NOMO-1 treated with dmso at 0.1 percent for 144 hours (cell line): ENCODE measurements around the gene NAA16.
"Not testable (repeated sequence)": the region's sequence is repeated elsewhere in the genome, so short reads cannot be mapped to it uniquely, and the experiment has no call there.

Experiments used
- DNase-seq: peaks from one replicate; lab custom pipeline; 2025; ENCODE audit not compliant: unreplicated experiment; lab: John Stamatoyannopoulos, UW

Gene NAA16

DNA sequence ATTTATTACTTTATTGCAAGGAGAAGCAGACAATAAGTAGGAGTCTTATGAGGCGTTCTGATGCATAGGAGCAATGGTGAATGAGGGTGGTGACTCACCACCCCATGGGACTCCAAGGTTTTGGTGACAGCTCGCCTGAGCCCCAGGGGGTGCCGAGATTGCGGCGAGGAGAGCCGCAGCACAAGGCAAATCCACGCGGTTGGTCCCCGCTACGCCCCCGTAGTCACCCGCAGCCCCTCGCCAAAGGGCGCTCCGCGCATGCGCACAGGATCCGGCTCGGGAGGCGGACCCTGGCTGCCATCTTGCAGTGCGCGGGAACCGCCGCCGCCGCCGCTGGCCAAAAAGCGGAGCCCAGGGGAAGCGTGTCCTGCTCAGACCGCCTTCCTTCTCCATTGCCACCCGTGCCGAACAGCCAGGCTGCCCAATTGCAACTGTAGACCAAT lies at the start of gene NAA16:
NAA16 (plus strand) TSS at position 305 of the 443 bp plus-strand sequence. CDS start 262 bp downstream, outside the sequence.
- peak; percentile 71 for DNase-seq

DNA sequence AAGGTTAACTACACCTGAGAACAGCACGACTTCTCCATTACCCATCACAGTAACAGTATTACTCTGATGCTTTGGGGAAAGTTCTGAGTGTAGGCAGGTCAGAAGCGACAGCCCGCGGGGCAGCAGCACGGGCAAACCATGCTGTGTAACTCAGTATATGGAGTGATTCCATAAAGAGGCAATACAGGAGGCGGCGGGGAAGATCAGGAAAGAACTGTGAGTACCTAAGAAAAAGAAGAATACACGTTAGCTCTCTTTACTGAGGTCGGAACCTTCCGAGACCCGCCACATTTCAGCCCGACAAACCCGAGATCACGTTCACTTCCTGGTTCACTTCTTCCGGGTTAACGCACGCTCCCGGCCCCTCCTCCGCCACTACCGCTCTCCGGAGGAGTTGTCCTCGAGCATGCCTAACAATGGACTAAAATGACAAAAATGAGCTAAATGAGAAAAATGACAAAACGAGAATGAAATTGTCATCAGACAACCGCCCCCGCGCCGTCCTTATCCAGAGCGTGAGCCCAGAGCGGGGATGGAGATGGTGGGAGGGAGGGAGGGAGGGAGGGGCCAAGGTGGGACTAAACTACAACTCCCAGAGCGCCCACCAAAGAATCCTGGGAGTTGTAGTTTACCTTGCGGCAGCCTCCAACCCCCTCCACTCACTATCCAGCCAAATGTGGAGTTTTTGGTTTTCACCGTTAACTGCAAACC lies 47.7 kb upstream of the NAA16 start, which contains the start of gene MTRF1:
MTRF1 (minus strand) TSS at position 316 of the 711 bp plus-strand sequence. CDS start 2,669 bp downstream, outside the sequence.
- DNase-seq, result peak; percentile 78

DNA sequence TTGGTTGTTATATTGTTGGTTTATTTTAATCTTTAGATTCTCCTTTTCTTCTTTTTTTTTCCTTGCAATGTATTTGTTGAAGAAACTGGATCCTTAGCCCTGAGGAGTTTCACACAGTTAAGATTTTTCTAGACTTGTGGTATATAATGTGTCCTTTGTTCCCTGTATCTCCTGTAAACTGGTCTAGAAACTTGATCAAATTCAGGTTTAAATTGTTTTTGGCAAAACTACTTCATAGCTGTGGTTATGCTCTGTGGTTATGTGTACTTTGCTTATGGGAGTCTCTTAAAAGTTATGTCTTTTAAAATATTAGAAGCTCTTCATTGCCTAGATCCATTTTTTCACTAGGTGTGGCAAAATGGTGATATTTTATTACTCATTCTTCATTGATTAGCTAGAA lies 44.0 kb upstream of the NAA16 start:
- DNase-seq, result no peak

DNA sequence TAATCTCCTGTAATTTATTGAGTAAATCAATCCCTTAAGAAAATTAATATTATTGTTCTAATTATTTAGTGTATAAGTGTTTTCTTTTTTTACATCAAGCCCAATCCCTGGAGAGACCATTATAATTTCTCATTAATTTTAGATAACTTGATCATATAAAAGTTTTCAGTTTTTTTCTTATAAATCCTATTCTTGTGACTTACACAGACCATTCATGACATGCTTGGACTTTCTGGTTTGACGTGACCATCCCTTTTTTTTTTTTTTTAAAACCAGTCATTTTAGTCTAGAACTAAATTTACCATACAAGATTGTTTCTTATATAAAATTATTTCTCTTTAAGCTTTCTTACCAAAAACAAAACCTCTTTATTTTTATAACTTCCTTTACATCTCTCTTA lies 42.3 kb upstream of the NAA16 start:
- no peak for DNase-seq

DNA sequence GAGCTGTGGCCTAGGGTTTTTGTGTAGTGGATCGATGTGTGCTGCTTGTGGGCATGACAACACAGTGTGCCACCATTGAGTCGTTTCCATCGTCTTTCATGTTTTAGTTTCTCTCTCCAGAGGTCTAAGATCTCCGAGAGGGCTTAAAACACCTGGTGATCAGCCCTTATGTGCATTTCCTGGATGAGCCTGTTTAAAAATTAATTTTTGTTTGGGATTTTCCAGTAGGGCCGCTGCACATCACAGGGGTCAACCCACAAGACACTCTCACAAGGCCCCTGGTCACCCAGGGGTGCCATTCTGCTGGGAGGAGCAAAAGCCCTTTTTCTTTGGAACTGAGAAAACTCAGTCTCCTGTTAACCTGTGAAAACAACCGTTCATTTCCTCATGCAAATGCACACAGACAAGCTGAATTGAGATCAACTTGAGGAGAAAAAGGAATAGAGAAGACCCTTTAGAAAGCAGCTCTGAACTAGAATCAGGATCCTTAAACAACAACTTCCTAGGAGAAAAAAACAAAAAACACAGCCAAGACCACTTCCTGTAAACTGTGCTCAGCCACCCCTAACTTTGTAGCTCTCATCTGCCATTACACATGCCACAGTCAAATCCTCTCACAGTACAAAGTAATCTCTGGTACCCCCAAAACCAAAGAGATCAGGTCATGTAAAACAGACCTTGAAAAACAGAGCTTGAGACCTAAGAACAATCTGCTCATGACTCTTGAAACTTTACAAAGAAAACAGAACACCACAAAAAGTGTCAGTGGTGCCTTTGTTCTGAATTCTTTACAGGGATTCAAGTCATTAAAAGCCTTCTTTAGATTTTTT lies 39.4 kb upstream of the NAA16 start:
- DNase-seq, result no peak

DNA sequence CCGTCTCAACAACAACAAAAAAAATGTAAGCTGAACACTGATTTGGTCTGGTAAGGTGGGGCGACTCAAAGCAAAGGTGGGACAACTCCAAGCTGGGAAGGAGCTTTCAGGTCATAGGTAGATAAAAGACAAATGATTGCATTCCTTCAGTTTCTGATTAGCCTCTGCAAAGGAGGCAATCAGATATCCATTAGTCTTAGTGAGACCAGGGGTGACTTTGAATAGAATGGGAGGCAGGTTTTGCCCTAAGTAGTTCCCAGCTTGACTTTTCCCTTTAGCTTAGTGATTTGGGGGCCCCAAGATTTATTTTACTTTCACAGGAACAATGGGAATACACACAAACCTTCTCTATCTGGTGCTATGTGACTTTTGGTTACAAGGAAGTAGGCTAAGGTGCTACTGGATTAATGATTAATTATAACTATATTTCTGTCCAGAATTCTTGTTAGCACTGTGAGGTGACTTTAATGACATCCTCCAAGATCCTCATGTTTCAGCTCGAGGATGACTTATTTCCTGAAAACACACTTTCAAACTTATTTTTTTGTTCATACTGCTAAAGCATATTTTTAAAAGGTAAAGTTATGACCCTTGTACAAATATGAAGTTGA lies 37.1 kb upstream of the NAA16 start:
- DNase-seq, result no peak

DNA sequence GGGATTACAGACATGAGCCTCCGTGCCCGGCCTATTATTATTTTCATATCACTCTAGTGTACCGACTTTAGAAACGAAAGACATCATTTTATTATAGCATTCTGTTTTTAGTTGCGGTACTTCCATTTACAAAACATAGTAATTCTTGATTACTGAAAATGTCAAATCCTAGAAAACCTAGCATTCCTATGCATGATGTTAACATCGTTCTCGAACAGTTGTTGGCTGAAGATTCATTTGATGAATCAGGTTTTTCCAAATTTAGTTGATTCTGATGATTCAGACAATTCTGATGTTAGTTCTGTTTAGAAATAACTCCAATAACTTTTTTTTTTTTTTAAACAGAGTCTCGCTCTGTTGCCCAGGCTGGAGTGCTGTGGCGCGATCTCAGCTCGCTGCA lies 36.2 kb upstream of the NAA16 start:
- no peak for DNase-seq

DNA sequence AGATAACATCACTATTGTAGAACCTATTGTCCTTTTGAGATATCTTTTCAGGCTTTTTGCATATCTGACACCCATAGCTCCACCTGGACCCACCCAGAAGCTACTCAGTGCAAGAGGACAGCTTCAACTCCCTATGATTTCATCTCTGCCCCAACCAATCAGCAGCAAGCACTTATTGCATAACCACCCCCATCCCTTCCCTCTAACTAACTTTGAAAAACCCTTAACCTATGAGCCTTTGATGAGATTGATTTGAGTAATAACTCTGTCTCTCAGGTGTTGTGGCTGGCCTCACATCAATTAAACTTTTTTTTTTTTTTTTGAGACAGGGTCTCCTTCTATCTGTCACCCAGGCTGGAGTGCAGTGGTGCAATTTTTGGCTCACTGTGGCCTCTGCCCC lies 34.2 kb upstream of the NAA16 start:
- no peak for DNase-seq

DNA sequence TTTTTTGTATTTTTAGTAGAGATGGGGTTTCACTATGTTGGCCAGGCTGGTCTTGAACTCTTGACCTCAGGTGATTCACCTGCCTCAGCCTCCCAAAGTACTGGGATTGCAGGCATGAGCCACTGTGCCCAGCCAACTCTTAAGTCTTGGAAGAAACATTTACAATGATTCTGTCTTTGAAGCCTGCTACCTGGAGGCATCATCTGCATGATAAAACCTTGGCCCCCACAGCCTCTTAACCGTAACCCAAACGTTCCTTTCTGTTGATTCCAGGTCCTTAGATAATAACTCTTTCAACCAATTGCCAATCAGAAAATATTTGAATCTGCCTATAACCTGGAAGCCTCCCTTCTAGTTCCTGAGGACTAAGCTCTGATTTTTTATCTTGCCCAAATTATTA lies 31.9 kb upstream of the NAA16 start:
- not testable (repeated sequence) for DNase-seq

DNA sequence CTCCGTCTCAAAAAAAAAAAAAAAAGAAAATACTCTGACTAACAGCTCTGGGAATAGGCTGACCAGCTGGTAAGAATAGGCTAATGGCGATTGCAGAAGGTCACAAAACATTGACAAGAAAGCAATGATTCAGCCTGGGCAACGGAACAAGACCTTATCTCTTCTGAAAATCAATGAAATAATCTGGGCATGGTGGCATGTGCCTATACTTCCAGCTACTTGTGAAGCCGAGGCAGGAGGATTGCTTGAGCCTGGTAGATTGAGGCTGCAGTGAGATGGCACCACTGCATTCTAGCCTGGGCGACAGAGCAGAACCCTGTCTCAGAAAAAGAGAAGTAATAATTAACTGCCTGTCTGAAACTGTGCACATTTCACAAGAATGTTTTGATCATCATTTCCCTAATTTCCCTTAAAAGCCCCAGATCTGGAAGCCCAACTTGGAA lies 28.9 kb upstream of the NAA16 start:
- DNase-seq, result peak; percentile 27

DNA sequence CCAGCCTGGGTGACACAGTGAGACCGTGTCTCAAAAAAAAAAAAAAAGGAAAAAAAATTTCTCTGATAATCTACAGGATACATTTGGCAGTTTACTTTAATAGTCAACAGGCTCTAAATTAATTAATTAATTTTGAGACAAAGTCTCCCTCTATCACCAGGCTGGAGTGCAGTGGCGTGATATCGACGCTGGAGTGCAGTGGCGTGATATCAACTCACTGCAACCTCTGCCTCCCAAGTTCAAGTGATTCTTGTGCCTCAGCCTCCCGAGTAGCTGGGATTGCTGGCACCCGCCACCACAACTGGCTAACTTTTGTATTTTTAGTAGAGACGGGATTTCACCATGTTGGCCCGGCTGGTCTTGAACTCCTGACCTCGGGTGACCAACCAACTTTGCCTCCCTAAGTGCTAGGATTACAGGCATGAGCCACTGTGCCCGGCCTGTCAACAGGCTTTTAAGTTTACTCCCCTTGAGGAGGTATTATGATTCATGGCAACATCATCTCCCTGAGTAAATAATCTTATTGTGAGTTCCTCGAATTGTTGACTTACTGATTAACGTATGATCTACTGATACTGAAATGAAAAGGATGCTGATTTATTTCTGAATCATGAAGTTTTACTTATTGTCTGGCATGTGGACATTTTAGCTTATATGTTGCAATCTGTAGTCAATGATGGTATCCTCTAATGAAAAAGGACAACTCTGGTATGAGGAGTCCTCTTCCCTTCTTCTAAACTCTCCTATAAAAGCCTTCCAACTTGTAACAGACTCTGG lies 26.4 kb upstream of the NAA16 start:
- no peak for DNase-seq

DNA sequence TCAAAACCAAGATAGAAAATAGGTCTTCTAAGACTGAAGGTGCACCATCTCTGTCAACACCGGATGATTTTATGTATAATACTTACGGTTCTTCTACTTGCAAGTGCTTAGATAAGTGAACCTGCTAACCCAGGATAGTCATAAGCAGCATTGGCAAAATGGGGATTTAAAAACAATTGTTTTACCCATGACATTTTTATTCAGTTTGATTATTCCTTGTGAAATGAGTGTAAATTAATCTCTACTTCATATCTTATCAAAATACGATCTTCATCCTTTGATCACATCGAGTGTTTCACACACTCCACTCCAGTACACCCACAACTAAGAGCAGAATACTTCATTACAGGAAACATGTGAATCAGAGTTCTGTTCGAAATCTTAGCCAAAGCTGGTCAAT lies 24.7 kb upstream of the NAA16 start:
- DNase-seq, result no peak

DNA sequence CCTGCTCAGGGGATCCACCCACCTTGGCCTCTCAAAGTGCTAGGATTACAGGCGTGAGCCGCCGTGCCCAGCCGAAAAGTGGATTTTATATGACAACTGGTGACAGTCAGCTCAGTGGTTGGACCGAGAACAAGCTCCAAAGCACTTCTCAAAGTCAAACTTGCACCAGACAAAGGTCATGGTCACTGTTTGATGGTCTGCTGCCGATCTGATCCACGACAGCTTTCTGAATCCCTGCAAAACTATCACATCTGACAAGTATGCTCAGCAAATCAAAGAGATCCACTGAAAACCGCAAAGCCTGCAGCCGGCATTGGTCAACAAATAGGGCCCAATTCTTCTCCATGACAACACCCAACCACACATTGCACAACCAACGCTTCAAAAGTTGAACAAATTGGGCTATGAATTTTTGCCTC lies 21.6 kb upstream of the NAA16 start:
- peak; percentile 79 for DNase-seq

DNA sequence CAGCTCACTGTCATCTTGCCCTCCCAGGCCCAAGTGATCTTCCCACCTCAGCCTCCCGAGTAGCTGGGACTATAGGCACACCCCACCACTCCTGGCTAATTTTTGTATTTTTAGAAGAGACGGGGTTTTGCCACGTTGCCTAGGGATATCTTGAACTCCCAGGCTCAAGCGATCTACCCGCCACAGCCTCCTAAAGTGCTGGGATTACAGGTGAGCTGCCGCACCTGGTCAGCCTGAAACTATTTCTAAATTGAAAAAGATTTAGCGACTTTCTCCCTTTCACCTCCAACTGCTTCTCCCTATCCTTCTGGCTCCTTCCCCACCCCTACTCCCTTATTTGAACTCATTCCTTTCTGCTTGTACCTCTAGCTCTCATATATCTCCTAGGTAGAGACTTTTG lies 19.8 kb upstream of the NAA16 start:
- no peak for DNase-seq

DNA sequence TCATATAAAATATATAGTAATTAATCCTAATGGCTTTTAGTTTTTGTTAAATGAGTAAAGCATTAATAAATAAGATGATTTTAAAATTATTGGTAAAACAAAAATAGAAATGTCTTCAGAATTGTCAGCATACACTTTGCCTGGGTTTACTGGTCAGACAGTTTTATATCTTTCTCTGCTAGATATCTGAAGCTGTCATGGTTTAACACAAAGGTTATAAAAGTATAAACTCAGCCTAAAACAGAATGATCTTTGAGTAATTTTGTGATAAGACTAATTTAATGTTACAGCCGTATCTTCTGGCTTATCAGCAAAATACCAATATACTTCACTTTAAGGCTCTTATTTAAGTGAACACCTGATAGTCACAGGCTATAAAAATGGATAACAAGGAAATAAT lies 17.8 kb upstream of the NAA16 start:
- no peak for DNase-seq

DNA sequence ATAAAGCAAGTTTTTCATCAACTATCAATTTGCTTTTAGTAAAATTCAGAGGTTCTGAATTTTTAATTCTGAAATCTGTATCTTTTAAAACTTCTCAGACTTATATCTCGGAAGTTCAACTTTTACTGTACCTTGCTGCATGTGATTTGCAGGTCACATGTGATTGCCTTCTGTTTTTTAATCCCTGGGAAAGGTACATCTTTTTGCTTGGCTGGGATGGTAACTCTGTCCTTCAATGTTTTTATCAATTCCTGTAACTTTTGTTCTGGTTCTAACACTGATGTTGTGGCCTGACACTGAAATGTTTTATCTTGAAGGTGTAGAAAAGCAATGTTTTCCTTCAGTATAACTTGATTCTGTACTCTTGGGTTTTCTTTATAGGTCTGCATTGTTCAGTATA lies 16.2 kb upstream of the NAA16 start:
- no peak for DNase-seq

DNA sequence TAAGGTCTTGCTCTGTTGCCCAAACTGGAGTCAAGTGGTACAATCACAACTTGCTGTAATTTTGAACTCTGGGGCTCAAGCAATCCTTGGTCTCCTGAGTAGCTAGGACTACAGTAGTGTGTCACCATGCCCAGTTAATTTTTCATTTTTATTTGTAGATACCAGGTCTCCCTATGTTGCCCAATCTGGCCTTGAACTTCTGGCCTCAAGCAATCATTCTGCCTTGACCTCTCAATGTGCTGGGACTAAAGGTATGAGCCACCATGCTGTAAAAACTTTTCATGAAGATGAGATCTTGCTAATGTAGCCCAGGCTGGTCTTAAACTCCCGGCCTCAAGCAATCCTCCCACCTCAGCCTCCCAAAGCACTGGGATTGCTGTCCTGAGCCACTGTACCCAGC lies 15.1 kb upstream of the NAA16 start:
- DNase-seq, result no peak

DNA sequence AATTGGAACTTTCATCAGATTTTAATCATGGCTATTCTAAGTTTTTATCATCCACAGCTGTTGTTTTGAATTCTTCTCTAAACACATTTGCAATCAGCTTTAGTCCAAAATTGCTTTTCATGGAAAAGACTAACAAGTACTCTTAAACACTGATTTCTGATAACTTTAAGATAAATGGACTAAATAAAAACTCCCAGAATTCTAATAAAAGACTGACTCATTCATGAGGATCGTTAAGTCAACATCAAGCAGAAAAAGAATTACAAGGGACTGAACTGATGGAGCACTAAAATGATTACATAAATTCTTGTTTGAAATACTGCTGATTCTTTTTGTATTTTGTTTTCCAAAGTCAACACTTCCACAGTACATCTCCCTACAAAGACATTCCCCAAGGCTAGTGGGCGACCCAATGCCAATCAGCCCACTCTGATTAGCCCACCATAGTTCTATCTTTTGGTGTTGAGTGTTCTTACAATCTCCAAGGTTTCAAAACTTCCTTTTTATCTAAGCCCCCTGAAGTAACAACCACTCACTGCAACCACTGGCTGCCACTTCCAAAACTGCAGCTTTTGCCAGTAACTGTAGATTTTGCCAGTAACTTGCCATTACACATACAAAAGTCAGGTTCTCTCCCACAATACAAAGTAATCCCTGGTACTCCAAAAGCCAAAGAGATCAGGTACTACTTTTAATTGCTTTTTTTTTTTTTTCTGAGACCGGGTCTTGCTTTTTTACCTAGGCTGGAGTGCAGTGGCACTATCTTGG lies 14.0 kb upstream of the NAA16 start:
- no peak for DNase-seq

DNA sequence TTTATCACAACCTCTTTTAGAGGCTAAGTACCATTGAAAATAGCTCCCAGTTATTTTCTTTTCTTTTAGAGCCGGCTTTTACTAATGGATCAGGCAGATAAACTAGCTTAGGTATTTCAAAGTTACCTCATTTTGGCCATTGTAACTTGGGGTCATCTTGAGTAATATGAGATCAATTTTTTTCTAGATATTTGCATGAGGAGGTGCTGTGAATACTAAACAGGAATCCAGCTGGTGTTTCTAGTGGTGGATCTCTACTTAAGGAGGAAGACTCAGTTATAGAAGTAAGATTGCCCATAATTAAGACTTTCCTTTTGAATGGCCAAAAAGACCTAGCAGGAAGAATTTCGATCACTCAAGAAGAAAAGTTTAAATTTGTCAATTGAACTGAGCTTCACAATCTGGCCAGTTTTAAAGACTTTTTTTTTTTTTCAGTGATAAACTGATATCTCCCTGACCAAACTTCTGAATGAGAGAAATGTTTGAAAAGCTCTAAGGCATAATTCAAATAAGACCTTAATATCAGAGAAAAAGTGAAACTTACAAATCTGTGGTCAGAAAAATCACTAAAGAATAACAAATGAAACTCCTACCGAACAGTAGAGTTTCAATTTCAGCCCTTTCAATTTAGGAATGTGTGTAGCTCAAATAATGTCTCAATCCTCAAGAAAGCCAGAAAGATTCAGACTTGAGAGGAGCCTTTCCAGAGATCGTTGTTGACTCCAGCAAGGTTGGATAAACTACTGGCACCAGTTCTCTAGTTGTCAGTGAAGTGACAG lies 11.6 kb upstream of the NAA16 start:
- no peak for DNase-seq
